Measurements from ENCODE around the gene SLC26A9.

The SLC26A9 gene

DNA sequence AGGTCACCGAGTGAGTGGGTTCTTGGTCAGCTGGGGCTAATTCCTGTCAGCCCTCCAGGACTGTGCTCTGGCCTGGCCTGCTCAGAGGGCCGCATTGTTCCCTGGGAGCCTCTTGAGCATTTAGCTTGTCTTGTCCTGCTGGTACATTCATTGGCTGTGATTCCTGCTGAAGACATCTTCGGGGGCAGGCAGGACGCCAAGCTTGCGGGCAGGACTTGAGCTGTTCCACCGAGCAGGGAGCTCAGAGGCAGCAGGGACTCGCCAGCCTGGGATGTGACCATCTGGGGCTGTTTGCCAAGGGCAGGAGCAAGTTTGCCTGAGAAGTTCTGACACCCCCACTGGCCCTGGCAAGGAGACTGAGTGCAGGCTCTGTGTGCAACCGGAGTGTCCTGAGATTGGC, 7.0 kb upstream of the SLC26A9 start:
- in situ Hi-C loops (cut with HindIII; ENCODE audit: low sequenced_read_pairs) = no loop called here

DNA sequence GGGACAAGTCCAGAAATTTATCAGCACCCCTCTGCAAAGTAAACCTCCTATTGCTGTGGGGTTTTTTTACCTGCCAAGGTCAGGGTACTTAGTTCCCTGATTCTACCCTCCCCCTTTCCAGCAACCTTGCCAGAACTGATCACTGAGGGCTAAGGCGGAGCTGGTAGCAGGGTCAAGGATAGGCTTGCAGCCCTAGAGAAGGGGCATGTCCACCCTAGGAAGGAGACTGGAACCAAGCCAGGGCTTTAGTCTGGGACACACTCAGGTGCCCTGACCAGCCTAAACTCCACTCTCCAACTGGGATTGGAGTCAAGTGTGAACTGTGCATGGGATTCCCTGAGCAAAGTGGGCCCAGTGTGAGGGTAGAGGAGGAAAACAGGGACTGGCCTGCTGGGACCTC, 6.5 kb upstream of the SLC26A9 start:
- in situ Hi-C loops (cut with HindIII; ENCODE audit: low sequenced_read_pairs) = no loop called here

DNA sequence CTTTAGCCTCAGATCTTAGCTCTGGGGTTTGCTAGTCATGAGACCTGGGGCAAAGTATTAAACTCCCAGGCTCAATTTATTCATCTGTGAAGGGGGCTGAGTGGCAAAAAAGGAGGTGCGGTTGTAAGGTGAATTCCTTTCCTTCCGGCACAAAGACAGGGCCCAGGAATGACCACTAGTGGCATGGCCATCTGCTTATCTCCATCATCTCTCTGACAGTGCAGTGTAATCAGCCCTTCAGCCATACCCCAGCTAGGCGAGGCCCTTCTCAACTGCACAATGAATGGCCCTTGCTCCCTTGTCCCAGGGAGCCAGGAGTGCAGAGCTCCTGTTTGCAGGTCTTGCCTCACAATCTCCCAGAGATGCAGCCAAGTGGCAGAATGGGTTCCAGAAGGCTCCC, 5.6 kb upstream of the SLC26A9 start:
- in situ Hi-C loops (cut with HindIII; ENCODE audit: low sequenced_read_pairs) = no loop called here

DNA sequence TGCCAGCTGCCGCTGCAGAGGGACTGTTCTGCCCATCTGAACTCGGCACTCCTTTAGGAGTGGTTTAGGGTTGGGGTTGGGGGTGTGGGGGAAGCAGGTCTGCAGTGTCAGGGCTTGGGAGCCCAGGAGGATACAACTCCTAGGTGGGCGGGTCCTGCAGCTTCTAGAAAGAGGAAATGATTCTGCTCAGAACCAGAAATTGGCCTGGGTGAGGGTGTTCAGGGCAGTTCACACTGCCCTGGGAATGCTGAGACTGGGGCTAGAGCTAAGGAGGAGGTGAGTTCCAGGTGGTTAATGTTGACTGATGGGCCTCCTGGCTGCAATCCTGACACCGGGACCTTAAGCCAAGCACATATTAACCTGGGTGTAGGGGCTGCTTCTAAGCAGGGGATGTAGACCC, 4.8 kb upstream of the SLC26A9 start:
- in situ Hi-C loops (cut with HindIII; ENCODE audit: low sequenced_read_pairs) = no loop called here

DNA sequence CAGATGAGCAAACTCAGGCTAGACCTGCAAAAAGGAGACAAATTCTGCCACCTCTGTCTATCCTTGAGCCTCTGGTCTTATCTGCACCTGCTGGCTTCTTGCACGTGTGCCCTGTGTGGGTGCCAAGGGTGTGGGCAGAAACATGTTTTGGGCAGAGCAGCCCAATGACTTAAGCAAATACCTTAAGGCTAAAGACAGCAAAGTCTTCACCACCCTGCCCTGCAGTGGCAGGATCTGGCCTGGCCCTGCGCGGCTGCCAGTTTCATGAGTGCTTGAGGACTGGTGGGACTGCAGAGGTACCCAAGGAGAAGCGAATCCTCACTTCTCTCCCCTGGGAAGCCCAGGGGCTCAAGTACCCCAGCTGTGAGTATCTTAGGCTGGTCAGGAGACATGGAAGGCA, 3.8 kb upstream of the SLC26A9 start:
- in situ Hi-C loops (cut with HindIII; ENCODE audit: low sequenced_read_pairs) = no loop called here

DNA sequence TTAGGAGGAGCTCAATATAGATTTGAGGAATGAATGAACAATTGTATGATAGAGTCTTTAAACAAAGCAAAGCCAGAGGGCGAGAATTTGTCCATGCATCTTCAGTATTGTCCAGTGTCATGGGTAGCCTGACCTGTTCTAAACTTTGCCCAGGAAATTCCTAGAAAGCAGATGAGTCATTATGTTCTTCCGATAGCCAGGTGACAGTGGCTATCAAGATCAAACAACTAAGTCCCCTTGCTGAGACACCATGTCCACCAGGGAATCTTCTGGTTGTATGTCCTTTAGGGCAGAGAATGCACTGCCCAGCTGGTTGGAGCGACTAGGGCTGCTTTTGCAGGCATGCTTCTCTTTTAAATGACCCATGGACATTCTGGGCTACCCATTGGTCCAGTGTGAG, 1.8 kb upstream of the SLC26A9 start:
- in situ Hi-C loops (cut with HindIII; ENCODE audit: low sequenced_read_pairs) = no loop called here

DNA sequence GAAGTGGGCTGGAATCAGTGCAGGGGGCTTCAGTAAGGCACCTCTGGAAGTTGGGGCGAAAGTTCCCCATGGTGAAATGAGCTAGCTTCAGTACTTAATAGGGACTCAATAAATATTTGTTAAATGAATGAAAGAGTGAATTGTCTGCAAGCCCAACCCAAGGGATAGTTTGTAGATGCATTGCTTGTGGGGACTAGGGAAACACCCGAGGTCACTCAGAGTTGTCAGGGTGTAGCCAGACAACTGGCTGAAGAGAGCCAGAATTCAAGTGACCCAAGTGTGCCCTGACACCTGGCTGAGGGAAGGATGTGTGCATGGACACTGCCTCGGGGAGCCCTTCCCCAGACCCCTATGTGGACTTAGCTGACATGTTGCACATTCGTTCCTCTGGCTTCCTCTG, 1.3 kb upstream of the SLC26A9 start:
- in situ Hi-C loops (cut with HindIII; ENCODE audit: low sequenced_read_pairs) = no loop called here

DNA sequence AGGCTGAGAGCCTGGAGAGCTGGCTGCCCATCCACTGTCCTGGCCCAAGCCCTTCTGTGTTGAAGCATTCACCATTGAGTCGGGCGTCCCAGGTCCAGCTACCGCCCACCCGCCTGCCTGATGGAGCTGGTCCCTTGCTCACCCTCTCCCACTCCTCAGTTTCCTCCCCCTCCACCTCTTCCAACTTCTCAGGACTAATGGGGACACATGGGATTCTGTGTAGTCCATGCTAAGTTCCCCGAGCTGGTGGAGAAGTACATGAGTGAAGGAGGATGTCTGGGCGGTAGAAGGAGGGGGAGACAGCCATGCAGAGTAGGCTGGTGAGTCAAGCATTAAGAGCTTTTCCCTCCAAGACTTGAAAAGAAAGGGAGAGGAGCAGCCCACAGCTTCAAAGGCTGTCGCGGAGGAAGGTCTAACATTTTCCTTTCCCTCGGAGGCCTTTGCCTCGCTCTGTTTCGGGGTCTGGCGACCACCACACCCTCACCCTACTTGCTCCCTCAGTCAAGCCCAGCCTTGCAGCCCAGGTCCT, 561 bp downstream of the SLC26A9 start:
- in situ Hi-C loops (cut with HindIII; ENCODE audit: low sequenced_read_pairs) = no loop called here

DNA sequence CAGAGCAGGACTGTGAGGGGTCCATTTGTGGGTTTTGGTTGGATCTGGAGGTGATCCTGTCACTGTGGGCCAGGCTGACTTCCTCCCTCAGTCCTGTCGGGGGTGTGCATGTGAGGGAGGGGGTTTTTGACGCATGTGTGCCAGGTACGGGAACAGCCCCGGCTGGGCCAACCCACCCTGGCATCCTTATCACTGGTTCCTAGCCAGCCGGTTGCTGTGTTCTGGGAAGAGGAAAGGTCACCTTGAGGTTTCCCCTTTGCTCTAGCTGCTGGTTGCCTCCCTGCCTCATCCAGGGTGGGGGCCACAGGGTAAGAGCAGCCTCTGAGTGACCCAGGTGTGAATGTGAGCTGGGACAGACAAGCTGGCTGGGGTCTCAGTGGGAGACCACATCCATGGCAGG, 2.5 kb downstream of the SLC26A9 start:
- in situ Hi-C loops (cut with HindIII; ENCODE audit: low sequenced_read_pairs) = no loop called here

DNA sequence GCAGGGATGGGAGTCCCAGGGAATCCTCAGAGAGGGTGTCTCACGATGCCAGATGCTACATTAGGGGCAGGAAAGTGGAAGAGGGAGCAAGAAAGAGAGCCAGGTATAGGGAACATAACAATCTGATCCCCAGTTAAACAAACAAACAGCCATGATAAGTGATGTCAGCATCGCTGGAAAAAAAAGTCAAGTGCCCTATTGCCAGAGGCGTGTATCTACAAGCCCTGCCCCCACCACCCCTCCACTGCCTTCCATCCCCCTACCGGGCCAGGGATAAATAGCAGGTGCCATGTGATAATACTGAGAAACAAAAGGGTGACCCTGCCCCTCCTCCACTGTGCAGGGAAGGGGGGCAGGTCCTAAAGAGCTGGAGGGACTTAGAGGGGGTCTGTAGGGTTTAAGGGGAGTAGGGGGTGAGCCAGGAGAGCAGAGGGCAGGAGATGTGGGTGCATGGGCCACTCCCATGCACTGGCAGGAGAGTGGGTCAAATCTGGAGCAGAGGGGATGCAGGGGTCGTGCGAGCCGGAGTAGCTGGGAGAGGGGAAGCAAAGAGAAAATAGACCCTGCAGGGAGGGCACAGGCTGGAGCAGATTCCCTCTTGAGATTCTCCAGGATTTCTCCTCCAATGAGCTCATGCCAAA, 3.4 kb downstream of the SLC26A9 start:
- in situ Hi-C loops (cut with HindIII; ENCODE audit: low sequenced_read_pairs) = no loop called here

DNA sequence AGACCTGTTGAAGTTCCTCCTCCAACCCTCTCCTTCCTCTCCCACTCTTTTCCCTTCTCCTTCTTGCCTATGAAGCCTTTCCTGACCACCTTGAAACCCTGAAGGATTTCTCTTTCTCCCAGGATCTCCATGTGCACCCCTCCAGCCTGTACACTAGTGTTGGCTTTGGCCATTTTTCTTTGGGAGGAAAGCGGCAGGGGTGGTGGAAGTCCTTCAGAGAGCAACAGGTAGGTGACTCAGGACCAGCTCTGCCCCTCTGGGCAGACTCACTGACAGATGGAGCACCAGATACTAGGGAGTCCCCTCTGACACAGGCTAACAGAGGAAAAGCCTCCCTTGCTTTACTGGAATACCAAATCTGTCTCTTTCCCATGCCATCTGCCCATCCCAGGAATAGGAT, 4.6 kb downstream of the SLC26A9 start:
- in situ Hi-C loops (cut with HindIII; ENCODE audit: low sequenced_read_pairs) = no loop called here

DNA sequence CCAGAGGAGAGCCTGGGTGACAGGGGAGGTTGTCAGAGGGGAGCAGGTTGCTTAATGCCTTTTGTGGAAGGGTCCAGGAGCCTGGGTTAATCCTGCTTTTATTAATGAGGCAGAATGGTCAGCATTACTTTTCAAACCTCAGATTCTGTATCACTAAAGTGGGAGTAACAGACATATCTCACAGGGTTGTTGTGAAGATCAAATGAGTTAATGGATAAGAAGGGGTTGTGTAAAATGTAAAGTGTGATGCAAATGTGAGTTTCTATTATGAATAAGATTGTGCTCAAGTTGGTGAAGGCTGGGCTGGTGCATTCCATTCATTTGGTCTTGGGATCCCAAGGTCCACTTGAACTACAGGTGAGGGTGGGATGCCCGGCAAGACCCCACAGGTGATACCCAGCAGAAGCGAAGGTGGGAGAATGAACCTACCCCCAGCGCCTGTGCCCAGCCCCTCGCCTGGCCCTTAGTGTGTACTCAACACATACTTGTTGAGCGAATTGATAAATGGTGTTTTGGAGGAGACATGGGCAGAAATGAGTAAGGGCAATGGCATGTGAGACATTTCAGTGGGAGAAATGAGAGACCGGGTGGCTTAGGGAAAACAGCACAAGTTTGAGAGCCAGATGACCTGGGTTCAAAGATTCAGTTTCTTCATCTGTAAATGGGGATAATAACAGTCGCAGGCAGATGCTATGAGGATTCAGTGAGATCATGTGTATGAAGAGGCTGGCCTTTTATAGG, 6.2 kb downstream of the SLC26A9 start:
- in situ Hi-C loops (cut with HindIII; ENCODE audit: low sequenced_read_pairs) = no loop called here

DNA sequence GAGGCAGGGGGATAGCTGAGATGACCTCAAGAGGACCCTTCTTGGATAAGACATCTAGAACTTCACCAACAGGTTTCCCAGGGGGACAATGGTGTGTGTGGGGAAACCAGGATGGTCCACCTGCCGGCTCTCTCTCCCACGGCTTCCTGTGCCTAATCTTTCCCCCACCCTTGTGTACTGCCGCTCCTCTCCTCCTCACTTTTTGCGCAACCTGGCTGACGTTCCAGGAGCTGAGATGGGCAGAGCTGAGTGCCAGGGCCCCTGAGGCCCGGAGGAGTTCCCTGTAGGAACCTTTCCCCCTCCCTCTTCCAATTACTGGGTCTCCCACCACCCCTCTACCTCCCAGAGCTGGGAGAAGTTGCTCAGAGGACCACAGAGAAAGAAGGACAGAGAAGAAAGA, 6.9 kb downstream of the SLC26A9 start:
- in situ Hi-C loops (cut with HindIII; ENCODE audit: low sequenced_read_pairs) = no loop called here

DNA sequence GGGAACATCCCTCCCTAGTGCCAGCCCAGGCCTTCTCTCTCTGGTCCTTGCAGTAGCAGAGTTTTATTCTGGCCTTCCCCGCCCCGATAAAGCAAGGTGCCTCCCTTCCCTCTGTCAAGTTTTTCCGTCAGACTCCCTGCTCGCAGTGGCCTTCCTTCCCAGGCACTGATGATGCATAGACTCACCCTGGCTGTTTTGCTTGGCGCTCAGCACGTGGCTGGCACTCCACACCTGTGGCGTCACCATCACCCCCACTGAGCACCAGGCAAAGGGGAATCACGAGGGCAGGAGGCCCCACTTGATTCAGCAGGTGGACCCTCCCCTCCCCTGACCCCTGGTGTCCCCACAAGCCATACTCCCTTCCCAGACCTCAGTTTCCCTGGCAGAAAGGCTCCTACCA, 7.4 kb downstream of the SLC26A9 start:
- in situ Hi-C loops (cut with HindIII; ENCODE audit: low sequenced_read_pairs) = no loop called here

DNA sequence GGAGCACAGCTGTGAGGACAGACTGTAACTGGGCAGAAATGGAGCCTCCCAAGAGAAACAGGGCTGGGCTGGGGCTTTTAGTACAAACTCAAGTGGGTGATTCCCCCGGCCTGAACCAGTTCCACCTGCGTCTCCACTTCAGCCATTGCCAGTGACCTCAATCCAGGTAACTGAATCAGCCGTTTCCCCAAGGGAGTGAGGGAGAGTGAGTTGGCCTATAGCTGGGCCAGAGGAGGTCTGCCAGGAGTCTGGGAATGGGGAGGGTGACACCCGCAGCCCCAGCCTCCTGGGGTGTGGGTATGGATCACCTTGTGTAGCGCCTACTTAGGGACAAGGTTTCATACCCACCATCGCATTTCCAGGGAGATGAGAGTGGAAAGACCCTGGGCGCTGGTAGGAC, 8.5 kb downstream of the SLC26A9 start:
- in situ Hi-C loops (cut with HindIII; ENCODE audit: low sequenced_read_pairs) = no loop called here

DNA sequence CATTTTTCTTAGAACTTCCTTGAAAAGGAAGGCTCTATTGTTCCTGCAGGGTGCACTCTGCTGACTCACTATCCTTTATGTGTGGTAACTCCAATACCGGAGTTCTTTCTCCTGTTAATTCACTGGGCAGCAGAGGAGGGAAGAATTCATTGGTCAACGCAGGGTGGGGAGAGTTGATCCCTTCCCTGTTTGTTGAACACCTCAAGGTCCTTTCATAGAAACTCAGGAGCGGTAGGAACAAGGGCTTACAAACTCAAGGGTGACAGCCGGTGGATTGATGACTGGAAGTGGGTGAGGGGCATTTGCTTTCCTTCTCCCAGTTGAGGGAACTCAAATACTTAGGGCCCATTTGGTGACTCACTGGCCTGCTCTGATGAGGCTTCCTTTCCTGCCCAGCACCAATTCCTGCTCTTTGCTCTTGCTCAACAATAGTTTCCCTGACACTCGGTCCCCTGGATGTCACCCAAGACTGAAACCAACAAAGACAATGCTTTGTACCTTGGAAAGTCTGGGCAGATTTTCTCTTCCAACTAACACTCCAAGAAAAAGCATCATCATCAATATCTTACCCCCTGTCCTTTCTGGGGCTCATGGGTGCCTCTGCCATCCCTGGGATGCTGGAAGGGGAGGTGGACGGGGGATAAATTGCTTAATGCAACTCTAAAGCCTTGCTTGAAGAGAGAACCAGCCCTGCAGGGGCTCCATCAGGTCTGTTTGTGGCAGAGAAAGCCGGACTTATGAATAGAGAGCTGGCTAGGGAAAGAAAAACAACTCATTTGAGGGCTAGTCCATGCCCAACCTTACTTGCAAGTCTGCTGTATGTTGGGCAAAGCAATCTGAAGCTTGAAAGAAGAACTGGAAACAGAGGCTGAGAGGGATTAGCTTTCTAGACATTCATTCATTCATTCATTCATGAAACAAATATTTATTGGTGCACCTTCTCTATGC, 9.3 kb downstream of the SLC26A9 start:
- in situ Hi-C loops (cut with HindIII; ENCODE audit: low sequenced_read_pairs) = no loop called here

DNA sequence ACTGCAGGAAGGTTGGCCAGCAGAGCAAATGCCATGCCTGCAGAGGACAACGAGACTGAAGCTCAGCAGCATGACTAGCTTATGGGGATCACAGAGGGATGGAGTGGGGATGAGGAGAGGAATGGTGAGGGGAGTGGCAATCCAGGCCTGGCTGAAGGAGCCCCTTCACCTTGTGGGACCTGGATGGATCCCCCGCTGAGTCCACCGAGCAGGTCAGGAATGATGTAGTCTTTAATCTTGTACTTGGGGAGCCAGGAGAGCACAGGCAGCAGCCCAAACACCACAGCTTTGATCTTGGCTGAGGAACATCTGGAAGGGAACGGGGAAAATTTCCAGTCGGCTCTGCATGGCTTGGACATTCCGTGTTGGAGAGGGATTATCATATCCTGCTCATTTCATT, 10.5 kb downstream of the SLC26A9 start:
- in situ Hi-C loops (cut with HindIII; ENCODE audit: low sequenced_read_pairs) = no loop called here

DNA sequence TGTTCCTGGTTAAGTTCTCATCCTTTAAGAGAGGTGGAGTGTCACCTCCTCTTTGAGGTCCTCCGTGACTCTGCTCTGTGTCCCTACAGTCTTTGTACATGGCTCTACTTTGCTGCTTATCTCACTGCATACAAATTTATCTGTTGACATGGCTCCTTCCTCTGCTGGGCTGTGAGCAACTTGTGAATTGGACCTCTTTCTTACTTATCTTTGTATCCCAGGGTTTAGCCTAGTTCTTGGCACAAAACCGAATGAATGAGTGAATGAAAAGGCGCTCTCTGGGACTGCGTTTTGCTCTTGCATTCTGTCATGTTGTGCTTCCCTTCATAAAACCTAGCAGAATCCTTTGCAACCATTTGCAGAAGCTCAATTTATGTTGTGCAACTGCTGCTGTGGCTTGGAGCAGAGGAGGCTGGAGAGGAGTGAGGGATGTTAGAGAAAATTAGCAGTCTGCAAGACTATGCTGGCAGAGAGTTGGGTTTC, 12.4 kb downstream of the SLC26A9 start:
- in situ Hi-C loops (cut with HindIII; ENCODE audit: low sequenced_read_pairs) = no loop called here

DNA sequence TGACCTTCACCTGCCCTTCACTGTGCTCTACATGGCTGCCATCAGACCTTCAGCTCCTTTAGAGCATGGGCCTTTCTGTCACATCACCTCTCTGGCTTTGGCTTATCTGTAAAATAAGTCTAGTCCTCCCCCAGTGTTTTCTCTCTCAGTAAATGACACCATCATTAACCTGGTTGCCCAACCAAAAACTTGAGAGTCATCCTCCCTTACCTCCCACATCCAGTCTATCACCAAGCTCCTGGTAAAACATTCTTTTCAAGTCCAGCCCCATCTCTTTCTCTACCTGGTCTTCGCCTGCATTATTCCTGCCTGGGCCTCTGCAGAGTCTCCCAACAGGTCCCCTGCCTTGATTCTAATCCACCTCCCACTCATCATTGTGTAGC, 13.1 kb downstream of the SLC26A9 start:
- in situ Hi-C loops (cut with HindIII; ENCODE audit: low sequenced_read_pairs) = no loop called here

DNA sequence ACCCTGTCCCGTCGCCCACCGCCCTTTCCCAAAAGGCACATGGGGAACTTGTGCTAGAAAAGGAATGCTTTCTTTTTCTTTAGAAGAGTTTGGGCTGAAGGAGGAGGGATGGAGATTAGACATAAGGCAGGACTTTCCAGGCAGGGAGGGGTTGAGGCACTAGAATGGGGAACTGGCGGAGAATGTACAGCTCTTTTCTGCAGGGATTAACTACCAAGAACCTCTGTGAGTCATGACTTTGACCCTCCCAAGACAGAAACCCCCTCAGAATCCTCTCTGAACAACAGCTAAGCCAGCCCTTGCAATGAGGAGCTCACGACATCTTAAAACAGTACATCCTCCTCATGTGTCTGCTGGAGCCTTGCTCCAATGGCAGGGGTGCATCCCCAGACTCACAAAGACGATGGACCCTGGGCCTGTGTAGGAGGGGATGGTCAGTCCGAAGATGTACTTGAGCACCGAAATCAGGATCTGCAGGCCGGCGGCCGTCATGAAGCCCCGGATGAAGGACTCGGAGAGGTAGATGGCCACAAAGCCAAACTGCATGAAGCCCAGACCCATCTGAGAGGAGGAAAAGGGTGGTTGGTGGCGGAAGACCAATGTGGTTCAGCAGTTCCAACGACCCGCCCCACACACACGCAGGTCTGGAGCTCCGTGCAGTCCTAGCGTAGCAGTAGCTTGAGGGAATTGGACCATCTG, 13.6 kb downstream of the SLC26A9 start:
- in situ Hi-C loops (cut with HindIII; ENCODE audit: low sequenced_read_pairs) = no loop called here

DNA sequence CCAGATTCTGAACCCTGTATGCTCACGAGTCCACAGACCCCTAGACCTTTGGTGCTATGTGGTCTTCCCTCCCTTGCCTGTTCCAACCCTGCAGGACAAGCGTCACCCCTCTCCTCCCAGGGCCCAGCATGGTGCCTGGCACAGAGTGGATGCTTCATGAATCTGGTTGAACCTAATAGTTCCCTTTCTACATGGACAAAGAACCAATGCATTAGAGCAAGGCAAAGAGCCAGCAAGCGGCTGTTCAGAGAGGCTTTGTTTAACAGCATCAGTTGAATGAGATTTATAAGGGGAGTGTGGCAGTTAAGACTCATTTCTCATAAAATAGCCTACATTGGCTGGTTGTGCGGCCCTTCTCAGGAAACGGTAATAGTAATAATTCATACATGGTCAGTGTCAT, 14.9 kb downstream of the SLC26A9 start:
- in situ Hi-C loops (cut with HindIII; ENCODE audit: low sequenced_read_pairs) = no loop called here

All from endothelial cell of hepatic sinusoid (primary cell).